ENCODE data around the gene CAPN5. TPM values are rescaled to one million over a fixed set of nuclear protein-coding genes. Genes with fewer than 3 reads are reported as not detected.
A peak's percentile ranks its signal among the peaks of the same experiment; 100 is the strongest.

The CAPN5 gene
- total RNA-seq, 1 donor from 2014 or later: 5.2 TPM

GRCh38 chr11:77030834-77031414, 35.8 kb upstream of the CAPN5 start:
- no peaks in the 10 kb centered on the region for H3K36me3 ChIP-seq (ENCODE audit: control insufficient read depth in 3 of 3, insufficient read depth in 3 of 3, low read length in 3 of 3)

DNA sequence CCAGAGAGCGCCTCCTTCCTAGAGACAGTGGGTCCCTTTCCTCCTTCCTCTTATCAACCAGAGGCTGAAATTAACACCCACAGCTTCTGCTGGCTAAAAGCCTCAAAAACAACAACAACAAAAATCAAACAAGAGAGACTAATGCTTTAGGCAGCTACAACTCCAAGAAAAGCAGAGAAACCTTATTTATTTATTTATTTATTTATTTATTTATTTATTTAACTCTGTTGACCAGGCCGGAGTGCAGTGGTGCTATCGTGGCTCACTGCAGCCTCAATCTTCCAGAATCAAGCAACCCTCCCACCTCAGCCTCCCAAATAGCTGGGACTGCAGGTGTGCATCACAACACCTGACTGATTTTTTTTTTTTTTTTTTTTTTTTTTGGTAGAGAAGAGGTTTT, 35.2 kb upstream of the CAPN5 start:
- Histone ChIP-seq H3K36me3 (ENCODE audit: control insufficient read depth in 3 of 3, insufficient read depth in 3 of 3, low read length in 3 of 3) (no peaks in the 10 kb centered on the region), H3K9ac (ENCODE audit: low read depth in 1 of 3, low read length in 3 of 3) (no peak overlapping the region), H3K27ac (ENCODE audit: low read depth, low read length) (no peak overlapping the region), H3K4me1 (ENCODE audit: control insufficient read depth in 3 of 3, insufficient read depth in 3 of 3, low read length in 3 of 3) (peaks cover 0 to 4% (median 0%) of the 10 kb centered on the region in 3 donors), H3K4me3 (ENCODE audit: low read length in 3 of 3) (no peak overlapping the region), H3K9me3 (ENCODE audit: control insufficient read depth in 3 of 3, low read length in 3 of 3) (no peaks in the 10 kb centered on the region), H3K27me3 (ENCODE audit: control insufficient read depth in 3 of 3, insufficient read depth in 3 of 3, low read length in 3 of 3) (peaks cover 21 to 34% (median 26%) of the 10 kb centered on the region in 3 donors)

More at GRCh38 chr11:77030834-77031414, 35.8 kb upstream of the CAPN5 start:
- no peak overlapping the region for H3K4me3 ChIP-seq (ENCODE audit: low read length in 3 of 3)
- no peak overlapping the region for H3K27ac ChIP-seq (ENCODE audit: low read depth, low read length)
- H3K27me3 ChIP-seq (ENCODE audit: control insufficient read depth in 3 of 3, insufficient read depth in 3 of 3, low read length in 3 of 3): peaks cover 15 to 32% (median 26%) of the 10 kb centered on the region in 3 donors
- no peak overlapping the region for H3K9ac ChIP-seq (ENCODE audit: low read depth in 1 of 3, low read length in 3 of 3)
- H3K9me3 ChIP-seq (ENCODE audit: control insufficient read depth in 3 of 3, low read length in 3 of 3): no peaks in the 10 kb centered on the region
- peaks cover 0 to 4% (median 0%) of the 10 kb centered on the region in 3 donors for H3K4me1 ChIP-seq (ENCODE audit: control insufficient read depth in 3 of 3, insufficient read depth in 3 of 3, low read length in 3 of 3)

DNA sequence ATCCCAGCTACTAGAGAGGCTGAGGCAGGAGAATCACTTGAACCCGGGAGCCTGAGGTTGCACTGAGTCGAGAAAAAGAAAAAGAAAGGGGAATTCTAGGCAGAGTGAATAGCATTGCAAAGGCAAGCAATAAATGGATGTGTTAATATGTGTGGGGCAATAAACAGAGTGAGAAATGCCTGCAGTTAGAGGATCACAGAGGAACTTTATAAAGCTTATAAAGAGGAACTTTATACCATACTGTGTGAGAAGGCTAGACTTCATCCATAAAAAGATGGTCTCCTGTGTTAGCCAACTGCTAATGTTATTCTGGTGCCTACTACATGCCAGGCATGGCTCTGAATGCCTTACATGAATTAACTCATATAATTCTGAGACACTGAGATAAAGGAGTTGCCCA, 31.7 kb upstream of the CAPN5 start:
- Histone ChIP-seq H3K9me3 (ENCODE audit: control insufficient read depth in 3 of 3, low read length in 3 of 3) (no peaks in the 10 kb centered on the region), H3K9ac (ENCODE audit: low read depth in 1 of 3, low read length in 3 of 3) (no peak overlapping the region), H3K36me3 (ENCODE audit: control insufficient read depth in 3 of 3, insufficient read depth in 3 of 3, low read length in 3 of 3) (no peaks in the 10 kb centered on the region), H3K4me1 (ENCODE audit: control insufficient read depth in 3 of 3, insufficient read depth in 3 of 3, low read length in 3 of 3) (peaks cover 8 to 9% (median 9%) of the 10 kb centered on the region in 3 donors), H3K27ac (ENCODE audit: low read depth, low read length) (no peak overlapping the region), H3K4me3 (ENCODE audit: low read length in 3 of 3) (no peak overlapping the region), H3K27me3 (ENCODE audit: control insufficient read depth in 3 of 3, insufficient read depth in 3 of 3, low read length in 3 of 3) (peaks cover 39 to 56% (median 43%) of the 10 kb centered on the region in 3 donors)

DNA sequence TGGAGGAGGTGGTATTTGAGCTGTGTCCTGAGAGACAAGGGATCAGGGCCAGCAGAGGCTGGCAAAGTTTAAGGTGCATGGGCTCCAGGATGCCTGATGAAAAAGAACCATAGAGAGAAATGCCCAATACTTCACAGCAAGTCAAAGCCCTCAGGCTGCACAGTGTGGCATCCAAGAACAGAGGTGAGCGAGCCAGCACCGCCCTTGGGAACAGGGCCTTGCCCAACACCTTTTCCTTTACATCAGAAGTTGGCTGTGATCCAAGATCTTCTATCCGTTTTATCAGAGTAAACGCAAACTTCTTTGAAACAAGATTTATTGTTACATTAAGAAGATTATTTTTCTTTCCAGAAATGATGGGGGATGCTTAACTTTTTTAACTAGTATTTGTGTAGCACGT, 31.2 kb upstream of the CAPN5 start:
- Histone ChIP-seq H3K4me3 (ENCODE audit: low read length in 3 of 3) (no peak overlapping the region), H3K9me3 (ENCODE audit: control insufficient read depth in 3 of 3, low read length in 3 of 3) (no peaks in the 10 kb centered on the region), H3K27me3 (ENCODE audit: control insufficient read depth in 3 of 3, insufficient read depth in 3 of 3, low read length in 3 of 3) (peaks cover 40 to 57% (median 43%) of the 10 kb centered on the region in 3 donors), H3K36me3 (ENCODE audit: control insufficient read depth in 3 of 3, insufficient read depth in 3 of 3, low read length in 3 of 3) (no peaks in the 10 kb centered on the region), H3K9ac (ENCODE audit: low read depth in 1 of 3, low read length in 3 of 3) (no peak overlapping the region), H3K27ac (ENCODE audit: low read depth, low read length) (no peak overlapping the region), H3K4me1 (ENCODE audit: control insufficient read depth in 3 of 3, insufficient read depth in 3 of 3, low read length in 3 of 3) (peaks cover 9 to 13% (median 10%) of the 10 kb centered on the region in 3 donors)

GRCh38 chr11:77036398-77036797, 30.4 kb upstream of the CAPN5 start:
- no peak overlapping the region for H3K9ac ChIP-seq (ENCODE audit: low read depth in 1 of 3, low read length in 3 of 3)
- H3K4me1 ChIP-seq (ENCODE audit: control insufficient read depth in 3 of 3, insufficient read depth in 3 of 3, low read length in 3 of 3): peaks cover 9 to 13% (median 10%) of the 10 kb centered on the region in 3 donors
- no peak overlapping the region for H3K4me3 ChIP-seq (ENCODE audit: low read length in 3 of 3)
- H3K27ac ChIP-seq (ENCODE audit: low read depth, low read length): no peak overlapping the region
- H3K9me3 ChIP-seq (ENCODE audit: control insufficient read depth in 3 of 3, low read length in 3 of 3): no peaks in the 10 kb centered on the region
- peaks cover 40 to 60% (median 46%) of the 10 kb centered on the region in 3 donors for H3K27me3 ChIP-seq (ENCODE audit: control insufficient read depth in 3 of 3, insufficient read depth in 3 of 3, low read length in 3 of 3)
- H3K36me3 ChIP-seq (ENCODE audit: control insufficient read depth in 3 of 3, insufficient read depth in 3 of 3, low read length in 3 of 3): no peaks in the 10 kb centered on the region

DNA sequence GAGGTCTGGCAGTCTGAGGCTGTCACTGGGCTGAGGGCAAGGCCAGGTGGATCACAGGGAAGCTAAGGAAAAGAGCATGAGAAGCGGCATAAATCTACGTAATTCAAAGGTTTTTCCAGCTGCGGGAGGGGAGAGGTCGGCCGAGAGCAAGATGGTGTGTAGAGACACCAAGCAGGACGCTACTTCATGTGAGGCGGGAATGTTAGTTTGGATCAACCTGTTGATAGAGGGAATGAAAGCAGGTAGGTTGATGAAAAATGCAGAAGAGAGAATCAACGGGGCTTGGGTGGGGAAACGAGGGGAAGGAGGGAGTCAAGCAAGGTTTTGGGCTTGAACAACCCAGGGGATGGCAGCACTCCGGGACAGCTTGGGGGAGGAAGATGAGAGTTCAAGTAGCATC, 29.7 kb upstream of the CAPN5 start:
- H3K9ac ChIP-seq (ENCODE audit: low read depth in 1 of 3, low read length in 3 of 3): no peak overlapping the region
- no peak overlapping the region for H3K27ac ChIP-seq (ENCODE audit: low read depth, low read length)
- H3K9me3 ChIP-seq (ENCODE audit: control insufficient read depth in 3 of 3, low read length in 3 of 3): no peaks in the 10 kb centered on the region
- peaks cover 9 to 13% (median 10%) of the 10 kb centered on the region in 3 donors for H3K4me1 ChIP-seq (ENCODE audit: control insufficient read depth in 3 of 3, insufficient read depth in 3 of 3, low read length in 3 of 3)
- H3K36me3 ChIP-seq (ENCODE audit: control insufficient read depth in 3 of 3, insufficient read depth in 3 of 3, low read length in 3 of 3): no peaks in the 10 kb centered on the region
- peaks cover 39 to 65% (median 51%) of the 10 kb centered on the region in 3 donors for H3K27me3 ChIP-seq (ENCODE audit: control insufficient read depth in 3 of 3, insufficient read depth in 3 of 3, low read length in 3 of 3)
- H3K4me3 ChIP-seq (ENCODE audit: low read length in 3 of 3): no peak overlapping the region

DNA sequence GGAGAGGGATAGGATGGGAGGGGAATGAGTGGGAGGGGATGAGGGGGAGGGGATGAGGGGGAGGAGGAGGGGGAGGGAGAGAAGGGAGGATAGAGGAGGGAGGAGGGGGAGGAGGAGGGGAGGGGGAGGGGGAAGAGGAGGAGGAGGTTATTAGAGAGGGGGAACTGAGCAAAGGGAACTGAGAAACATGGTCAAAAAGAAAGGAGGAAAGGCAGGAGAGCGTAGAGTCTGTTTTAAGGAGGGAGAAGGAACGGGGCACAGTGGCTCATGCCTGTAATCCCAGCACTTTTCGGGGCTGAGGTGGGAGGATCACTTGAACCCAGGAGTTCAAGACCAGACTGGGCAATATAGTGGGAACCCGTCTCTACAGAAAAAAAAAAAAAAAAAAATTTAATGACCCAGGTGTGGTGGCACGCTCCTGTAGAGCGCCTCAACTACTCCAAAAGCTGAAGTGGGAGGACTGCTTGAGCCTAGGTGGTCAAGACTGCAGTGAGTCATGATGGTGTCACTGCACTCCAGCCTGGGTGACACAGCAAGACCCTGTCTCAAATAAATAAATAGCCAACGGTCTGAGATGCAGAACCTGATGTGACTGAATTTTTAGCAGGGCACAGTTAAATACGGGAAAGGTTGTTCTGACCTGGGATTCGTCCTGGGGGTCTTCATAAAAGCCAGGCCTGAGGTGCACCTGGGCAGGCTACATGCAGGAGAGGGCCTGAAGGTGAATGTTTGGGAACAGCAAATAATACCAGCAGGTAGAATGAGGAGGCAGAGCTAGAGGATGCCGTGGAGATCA, 28.5 kb upstream of the CAPN5 start:
- Histone ChIP-seq H3K27me3 (ENCODE audit: control insufficient read depth in 3 of 3, insufficient read depth in 3 of 3, low read length in 3 of 3) (peaks cover 46 to 75% (median 59%) of the 10 kb centered on the region in 3 donors), H3K4me3 (ENCODE audit: low read length in 3 of 3) (no peak overlapping the region), H3K36me3 (ENCODE audit: control insufficient read depth in 3 of 3, insufficient read depth in 3 of 3, low read length in 3 of 3) (no peaks in the 10 kb centered on the region), H3K9ac (ENCODE audit: low read depth in 1 of 3, low read length in 3 of 3) (no peak overlapping the region), H3K4me1 (ENCODE audit: control insufficient read depth in 3 of 3, insufficient read depth in 3 of 3, low read length in 3 of 3) (peaks cover 9 to 13% (median 10%) of the 10 kb centered on the region in 3 donors), H3K9me3 (ENCODE audit: control insufficient read depth in 3 of 3, low read length in 3 of 3) (no peaks in the 10 kb centered on the region), H3K27ac (ENCODE audit: low read depth, low read length) (no peak overlapping the region)

- no peak overlapping the region for H3K4me3 ChIP-seq (ENCODE audit: low read length in 3 of 3)
- peaks cover 46 to 74% (median 59%) of the 10 kb centered on the region in 3 donors for H3K27me3 ChIP-seq (ENCODE audit: control insufficient read depth in 3 of 3, insufficient read depth in 3 of 3, low read length in 3 of 3)
- H3K27ac ChIP-seq (ENCODE audit: low read depth, low read length): no peak overlapping the region
Observed at GRCh38 chr11:77038825-77039326, 27.9 kb upstream of the CAPN5 start.

GRCh38 chr11:77039491-77040400, 27.0 kb upstream of the CAPN5 start:
- H3K9me3 ChIP-seq (ENCODE audit: control insufficient read depth in 3 of 3, low read length in 3 of 3): no peaks in the 10 kb centered on the region
- peaks cover 9 to 13% (median 10%) of the 10 kb centered on the region in 3 donors for H3K4me1 ChIP-seq (ENCODE audit: control insufficient read depth in 3 of 3, insufficient read depth in 3 of 3, low read length in 3 of 3)
- H3K36me3 ChIP-seq (ENCODE audit: control insufficient read depth in 3 of 3, insufficient read depth in 3 of 3, low read length in 3 of 3): no peaks in the 10 kb centered on the region
- no peak overlapping the region for H3K9ac ChIP-seq (ENCODE audit: low read depth in 1 of 3, low read length in 3 of 3)
- H3K27ac ChIP-seq (ENCODE audit: low read depth, low read length): no peak overlapping the region
- H3K4me3 ChIP-seq (ENCODE audit: low read length in 3 of 3): peak overlapping the region in 2 of 3 donors; percentile 40 to 54
- peaks cover 46 to 69% (median 66%) of the 10 kb centered on the region in 3 donors for H3K27me3 ChIP-seq (ENCODE audit: control insufficient read depth in 3 of 3, insufficient read depth in 3 of 3, low read length in 3 of 3)

More at GRCh38 chr11:77038825-77039326, 27.9 kb upstream of the CAPN5 start:
- peaks cover 9 to 13% (median 10%) of the 10 kb centered on the region in 3 donors for H3K4me1 ChIP-seq (ENCODE audit: control insufficient read depth in 3 of 3, insufficient read depth in 3 of 3, low read length in 3 of 3)
- no peaks in the 10 kb centered on the region for H3K9me3 ChIP-seq (ENCODE audit: control insufficient read depth in 3 of 3, low read length in 3 of 3)
- no peak overlapping the region for H3K9ac ChIP-seq (ENCODE audit: low read depth in 1 of 3, low read length in 3 of 3)
- no peaks in the 10 kb centered on the region for H3K36me3 ChIP-seq (ENCODE audit: control insufficient read depth in 3 of 3, insufficient read depth in 3 of 3, low read length in 3 of 3)

Measured in skeletal muscle tissue (tissue), 4 donors.